Activated naive CD8-positive, alpha-beta T cell treated with anti-CD3 and anti-CD28 coated beads for 36 hours (primary cell): ENCODE data around the gene GOLPH3L. TPM values are rescaled to one million over a fixed set of nuclear protein-coding genes. Genes with fewer than 3 reads are reported as not detected.
"Not testable (repeated sequence)": the region's sequence is repeated elsewhere in the genome, so short reads cannot be mapped to it uniquely, and the experiment has no call there.

ENCODE experiments used
- DNase-seq: peaks from one replicate; pipeline ENCODE4 v3.0.0; 2021
- H3K27ac Mint-ChIP-seq: one replicate; pipeline ENCODE4 v1.8.0; 2022; ENCODE audit warnings: mild to moderate bottlenecking, moderate library complexity, mixed read lengths
- H3K27me3 Mint-ChIP-seq: one replicate; pipeline ENCODE4 v1.8.0; 2022; ENCODE audit warnings: mild to moderate bottlenecking, mixed read lengths
- H3K36me3 Mint-ChIP-seq: one replicate; pipeline ENCODE4 v1.8.0; 2021; ENCODE audit warnings: mild to moderate bottlenecking, mixed read lengths
- H3K4me1 Mint-ChIP-seq: one replicate; pipeline ENCODE4 v1.8.0; 2021; ENCODE audit warnings: mixed read lengths
- H3K4me3 Mint-ChIP-seq: one replicate; pipeline ENCODE4 v1.8.0; 2022; ENCODE audit warnings: mild to moderate bottlenecking, moderate library complexity, mixed read lengths
- H3K9me3 Mint-ChIP-seq: one replicate; pipeline ENCODE4 v1.8.0; 2022; ENCODE audit warnings: mixed read lengths
- total RNA-seq, 2 experiments: library from RNA; stranded (reverse); gene quantifications; one replicate each; pipeline ENCODE4 v1.2.3, GENCODE V29; 2021

The GOLPH3L gene
- total RNA-seq, result 10 to 100 TPM; 15.2 to 15.8 TPM

DNA sequence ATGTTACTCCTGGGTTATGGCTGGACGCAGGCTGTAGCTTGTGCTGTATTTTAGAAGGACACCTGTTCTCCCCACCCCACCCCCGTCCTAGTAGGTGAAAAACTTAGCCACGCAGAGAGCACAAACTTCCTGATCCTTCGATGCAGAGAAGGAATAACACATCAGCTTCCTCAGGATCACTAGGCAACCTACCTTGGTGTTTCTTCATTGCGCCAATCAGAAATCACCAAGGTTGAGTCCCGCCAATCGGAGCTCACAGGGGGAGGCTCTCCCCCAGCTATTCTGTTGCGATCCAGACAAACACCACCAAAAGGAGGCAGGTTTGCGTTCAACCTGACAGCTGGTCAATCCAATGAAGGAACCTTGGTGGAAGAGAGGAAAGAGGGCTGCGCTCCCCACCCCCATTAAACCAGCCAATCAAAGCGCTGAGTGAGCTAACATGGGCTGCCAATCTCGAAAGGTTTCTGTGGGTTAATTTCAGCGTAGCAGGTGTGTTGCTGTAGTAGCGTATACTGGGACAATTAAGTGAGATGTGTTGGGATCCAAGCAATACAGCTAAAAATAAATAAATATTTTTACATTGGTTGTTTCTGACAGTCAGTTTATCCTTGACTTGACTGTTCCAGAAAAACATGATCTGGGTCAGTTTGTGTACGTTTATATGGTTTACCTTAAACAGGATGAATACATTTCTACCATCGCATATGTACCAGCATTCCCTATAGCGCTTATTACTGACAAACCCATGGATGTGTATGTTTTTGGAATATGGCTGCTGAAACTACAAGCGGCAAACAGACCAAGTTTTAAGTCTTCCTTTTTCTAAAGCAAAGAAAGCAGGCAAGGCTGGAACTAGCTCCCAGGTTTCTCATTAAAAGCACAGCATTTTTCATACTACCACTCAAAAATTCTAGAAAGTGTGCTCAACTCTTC, at the start of gene GOLPH3L:
Gene GOLPH3L (minus strand): TSS at position 160 of the 933 bp plus-strand sequence. CDS start 2,316 bp downstream, outside the sequence.
- H3K4me3 Mint-ChIP-seq, result peak within 1 kb of the TSS; percentile 99
- H3K9me3 Mint-ChIP-seq, result no peaks in the 10 kb centered on the region
- peaks cover 7% of the 10 kb centered on the region for H3K36me3 Mint-ChIP-seq
- peaks cover 21% of the 10 kb centered on the region for H3K4me1 Mint-ChIP-seq
- peak within 1 kb of the TSS; percentile 86 for H3K27ac Mint-ChIP-seq
- peaks cover 3% of the 10 kb centered on the region for H3K27me3 Mint-ChIP-seq
- DNase-seq, result peak; percentile 90

- no peak for DNase-seq
- Mint-ChIP-seq H3K27ac (no peak overlapping the region), H3K4me3 (no peak overlapping the region), H3K4me1 (no peaks in the 10 kb centered on the region), H3K36me3 (no peaks in the 10 kb centered on the region), H3K9me3 (no peaks in the 10 kb centered on the region), H3K27me3 (no peaks in the 10 kb centered on the region)
These were observed 33.3 kb upstream of the GOLPH3L start for GRCh38 chr1:150730130-150730721.

DNA sequence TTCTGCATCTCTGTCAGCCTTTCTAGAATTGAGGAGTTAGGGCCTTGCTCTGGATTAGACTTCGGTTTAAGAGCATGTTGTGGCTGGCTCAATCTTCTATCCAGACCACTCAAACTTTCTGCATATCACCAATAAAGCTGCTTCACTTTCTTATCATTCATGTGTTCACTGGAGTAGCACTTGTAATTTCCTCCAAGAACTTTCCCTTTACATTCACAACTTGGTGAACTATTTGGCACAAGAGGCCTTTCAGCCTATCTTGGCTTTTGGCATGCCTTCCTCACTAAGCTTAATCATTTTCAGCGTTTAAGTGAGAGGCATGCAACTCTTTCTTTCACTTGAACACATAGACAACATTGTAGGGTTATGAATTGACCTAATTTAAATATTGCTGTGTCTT, 27.4 kb upstream of the GOLPH3L start:
- no peaks in the 10 kb centered on the region for H3K9me3 Mint-ChIP-seq
- no peak for DNase-seq
- H3K27me3 Mint-ChIP-seq, result no peaks in the 10 kb centered on the region
- H3K27ac Mint-ChIP-seq, result no peak overlapping the region
- H3K4me3 Mint-ChIP-seq, result no peak overlapping the region
- no peaks in the 10 kb centered on the region for H3K36me3 Mint-ChIP-seq
- H3K4me1 Mint-ChIP-seq, result no peaks in the 10 kb centered on the region

DNA sequence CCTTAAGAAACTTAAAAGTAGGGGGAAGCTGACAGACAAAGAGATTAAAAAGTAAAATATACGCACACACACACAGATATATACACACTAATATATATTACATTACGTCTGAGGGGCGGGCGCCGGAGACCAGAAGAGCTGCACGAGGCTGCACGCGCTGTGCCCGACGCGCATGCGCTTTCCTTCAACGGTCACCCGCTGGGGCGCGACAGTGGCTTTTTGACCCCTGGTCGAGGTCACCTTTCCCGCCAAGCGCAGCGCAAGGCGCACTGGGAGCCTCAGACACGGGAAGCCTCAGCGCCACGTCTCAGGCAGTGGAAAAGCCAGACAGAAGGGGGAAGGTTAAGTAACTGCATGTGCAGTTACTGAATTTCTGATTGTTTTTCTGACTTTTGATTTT, 23.7 kb upstream of the GOLPH3L start, which contains the start of gene HORMAD1:
Gene HORMAD1 (minus strand): TSS at position 193 of the 400 bp plus-strand sequence. CDS start 1,390 bp downstream, outside the sequence.
- DNase-seq, result no peak
- H3K27me3 Mint-ChIP-seq, result no peaks in the 10 kb centered on the region
- no peak within 1 kb of the TSS for H3K27ac Mint-ChIP-seq
- H3K4me1 Mint-ChIP-seq, result no peaks in the 10 kb centered on the region
- H3K4me3 Mint-ChIP-seq, result no peak within 1 kb of the TSS
- H3K9me3 Mint-ChIP-seq, result no peaks in the 10 kb centered on the region
- no peaks in the 10 kb centered on the region for H3K36me3 Mint-ChIP-seq

GRCh38 chr1:150720098-150720497, 23.1 kb upstream of the GOLPH3L start:
- Mint-ChIP-seq H3K4me3 (no peak overlapping the region), H3K4me1 (no peaks in the 10 kb centered on the region), H3K27ac (no peak overlapping the region), H3K9me3 (no peaks in the 10 kb centered on the region), H3K27me3 (no peaks in the 10 kb centered on the region), H3K36me3 (no peaks in the 10 kb centered on the region)
- DNase-seq, result no peak

DNA sequence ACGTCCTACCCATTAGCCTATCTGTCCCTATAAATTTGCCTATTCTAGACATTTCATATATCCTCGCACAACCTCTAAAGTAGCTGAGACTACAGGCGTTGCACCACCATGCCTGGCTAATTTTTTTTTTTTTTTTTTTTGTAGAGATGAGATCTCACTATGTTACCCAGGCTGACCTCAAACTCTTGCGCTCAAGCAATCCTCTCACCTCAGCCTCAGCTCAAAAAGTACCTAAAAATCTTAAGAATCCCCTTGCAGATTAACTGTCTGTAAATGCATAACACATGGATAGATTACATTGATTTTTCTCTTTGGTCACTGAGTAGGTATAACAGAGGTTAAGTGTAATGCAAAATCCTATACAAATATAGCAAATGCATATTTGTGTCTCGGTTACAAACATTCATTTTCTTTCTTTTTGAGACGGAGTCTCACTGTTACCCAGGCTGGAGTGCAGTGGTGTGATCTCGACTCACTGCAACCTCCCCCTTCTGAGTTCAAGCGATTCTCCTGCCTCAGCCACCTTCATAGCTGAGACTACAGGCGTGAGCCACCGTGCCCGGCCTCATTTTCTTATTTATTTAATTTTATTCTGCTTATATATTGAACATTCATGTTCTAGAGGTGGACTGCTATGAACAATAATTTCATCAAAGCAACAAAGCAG, 21.4 kb upstream of the GOLPH3L start:
- Mint-ChIP-seq H3K27ac (no peak overlapping the region), H3K36me3 (no peaks in the 10 kb centered on the region), H3K4me3 (no peak overlapping the region), H3K4me1 (no peaks in the 10 kb centered on the region), H3K9me3 (no peaks in the 10 kb centered on the region), H3K27me3 (no peaks in the 10 kb centered on the region)
- no peak for DNase-seq

DNA sequence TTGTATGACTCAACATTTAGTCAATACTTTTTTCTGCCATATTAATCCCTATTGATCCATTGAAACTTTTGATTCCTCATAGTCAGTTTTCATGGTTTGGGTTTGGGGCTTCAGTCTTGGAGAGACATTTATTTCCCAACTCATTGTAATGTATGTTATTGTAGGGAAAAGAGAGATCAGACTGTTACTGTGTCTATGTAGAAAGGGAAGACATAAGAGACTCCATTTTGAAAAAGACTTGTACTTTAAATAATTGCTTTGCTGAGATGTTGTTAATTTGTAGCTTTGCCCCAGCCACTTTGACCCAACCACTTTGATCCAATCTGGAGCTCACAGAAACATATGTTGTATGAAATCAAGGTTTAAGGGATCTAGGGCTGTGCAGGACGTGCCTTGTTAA, 12.1 kb upstream of the GOLPH3L start:
- H3K36me3 Mint-ChIP-seq, H3K9me3 Mint-ChIP-seq, H3K27ac Mint-ChIP-seq, H3K4me3 Mint-ChIP-seq, DNase-seq, H3K27me3 Mint-ChIP-seq, H3K4me1 Mint-ChIP-seq: not testable (repeated sequence)

DNA sequence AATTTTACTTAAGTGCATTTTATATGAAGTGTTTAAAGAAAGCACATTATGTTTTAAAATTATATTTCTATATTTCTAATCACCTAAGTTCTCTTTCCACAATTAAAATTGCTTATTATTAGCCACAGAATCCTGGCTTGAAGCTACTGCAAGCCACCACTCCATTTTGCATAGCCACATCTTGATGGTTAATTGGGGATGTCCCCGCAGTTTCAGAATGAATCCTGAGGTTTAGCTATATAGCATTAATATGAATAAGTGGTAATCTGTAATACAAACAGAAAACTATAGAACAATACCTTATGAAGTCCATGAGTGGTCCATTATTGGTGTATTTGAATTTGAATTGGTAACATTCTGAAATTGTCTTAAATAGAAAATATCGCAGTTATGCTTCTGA, 11.6 kb upstream of the GOLPH3L start:
- H3K36me3 Mint-ChIP-seq, result no peaks in the 10 kb centered on the region
- DNase-seq, result peak; percentile 28
- peaks cover 4% of the 10 kb centered on the region for H3K27me3 Mint-ChIP-seq

DNA sequence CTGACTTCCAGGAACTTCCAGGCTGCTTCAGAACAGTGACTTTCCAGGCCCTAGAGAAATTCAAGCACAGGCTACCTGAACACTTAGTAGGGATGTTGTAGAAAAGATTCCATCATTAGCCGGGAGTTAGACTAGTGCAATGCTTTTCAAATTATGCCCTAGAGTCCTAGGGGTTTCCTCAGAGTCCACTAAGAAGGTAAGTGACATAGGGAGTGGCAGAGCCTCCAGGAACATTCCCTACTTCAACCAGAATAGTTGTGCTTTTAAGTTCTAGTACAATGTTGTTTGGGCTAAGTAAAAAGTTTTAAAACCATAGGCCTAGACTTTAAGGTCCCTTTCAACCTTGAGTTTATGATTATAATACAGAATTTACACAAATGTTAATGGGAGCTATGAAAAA, 9.1 kb upstream of the GOLPH3L start:
- DNase-seq, result no peak
- no peak overlapping the region for H3K4me3 Mint-ChIP-seq
- no peak overlapping the region for H3K27ac Mint-ChIP-seq
- no peaks in the 10 kb centered on the region for H3K9me3 Mint-ChIP-seq
- H3K36me3 Mint-ChIP-seq, result no peaks in the 10 kb centered on the region
- H3K4me1 Mint-ChIP-seq, result peaks cover 5% of the 10 kb centered on the region
- peaks cover 4% of the 10 kb centered on the region for H3K27me3 Mint-ChIP-seq

More for the DNA sequence above, 11.6 kb upstream of the GOLPH3L start:
- Mint-ChIP-seq H3K4me1 (peaks cover 5% of the 10 kb centered on the region), H3K9me3 (no peaks in the 10 kb centered on the region), H3K27ac (no peak overlapping the region), H3K4me3 (no peak overlapping the region)

DNA sequence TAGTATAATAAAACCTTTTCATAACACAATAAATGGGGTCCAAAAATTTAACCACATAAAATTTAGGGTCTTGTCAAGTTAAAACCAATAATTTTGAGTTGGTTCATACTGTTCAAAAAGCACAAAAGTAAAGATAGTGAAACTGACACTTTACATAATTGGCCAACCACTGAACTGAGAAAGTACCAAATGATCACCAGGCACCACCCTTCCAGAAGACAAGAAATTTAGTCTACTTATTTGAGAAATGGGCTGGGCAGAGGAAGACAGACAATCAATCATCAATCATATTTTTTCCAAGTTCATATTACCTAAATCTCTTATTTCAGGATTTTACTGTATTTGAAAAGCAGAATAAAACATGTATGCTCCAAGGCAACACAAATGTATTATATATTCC, 6.5 kb upstream of the GOLPH3L start:
- no peaks in the 10 kb centered on the region for H3K9me3 Mint-ChIP-seq
- peaks cover 3% of the 10 kb centered on the region for H3K27me3 Mint-ChIP-seq
- no peak for DNase-seq
- no peak overlapping the region for H3K4me3 Mint-ChIP-seq
- H3K36me3 Mint-ChIP-seq, result no peaks in the 10 kb centered on the region
- no peak overlapping the region for H3K27ac Mint-ChIP-seq
- H3K4me1 Mint-ChIP-seq, result no peaks in the 10 kb centered on the region

GRCh38 chr1:150696590-150696989, 364 bp downstream of the GOLPH3L start:
- no peaks in the 10 kb centered on the region for H3K9me3 Mint-ChIP-seq
- peak overlapping the region; percentile 99 for H3K4me3 Mint-ChIP-seq
- H3K36me3 Mint-ChIP-seq, result peaks cover 8% of the 10 kb centered on the region
- H3K27me3 Mint-ChIP-seq, result peaks cover 3% of the 10 kb centered on the region
- H3K4me1 Mint-ChIP-seq, result peaks cover 21% of the 10 kb centered on the region
- peak overlapping the region; percentile 86 for H3K27ac Mint-ChIP-seq
- no peak for DNase-seq

DNA sequence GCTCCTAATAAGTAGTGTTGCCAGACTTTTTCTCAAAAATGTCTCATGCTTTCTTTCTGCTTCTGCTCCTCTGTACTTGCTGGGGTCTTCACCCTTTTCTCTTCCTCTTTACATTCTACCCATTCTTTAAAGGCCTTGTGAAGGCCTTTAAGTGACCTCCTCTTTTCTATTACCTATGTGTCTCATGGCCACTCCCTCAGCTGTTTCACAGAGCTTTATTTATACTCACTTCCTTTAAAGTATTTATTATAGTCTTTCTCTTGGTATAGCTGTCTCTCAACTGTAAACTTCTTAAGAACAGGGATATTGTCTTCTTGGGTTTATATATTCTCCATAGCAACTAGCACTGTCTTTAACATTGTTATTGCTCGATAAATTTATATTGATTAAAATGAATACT, 792 bp downstream of the GOLPH3L start:
- Mint-ChIP-seq H3K4me1 (peaks cover 23% of the 10 kb centered on the region), H3K27me3 (peaks cover 3% of the 10 kb centered on the region), H3K27ac (peak overlapping the region; percentile 59), H3K9me3 (no peaks in the 10 kb centered on the region), H3K36me3 (peaks cover 9% of the 10 kb centered on the region), H3K4me3 (peak overlapping the region; percentile 84)
- DNase-seq, result no peak

- Mint-ChIP-seq H3K36me3 (peaks cover 9% of the 10 kb centered on the region), H3K27ac (no peak overlapping the region), H3K27me3 (peaks cover 3% of the 10 kb centered on the region), H3K9me3 (no peaks in the 10 kb centered on the region), H3K4me1 (peaks cover 23% of the 10 kb centered on the region), H3K4me3 (peak overlapping the region; percentile 8)
- DNase-seq, result no peak
These were observed 1.4 kb downstream of the GOLPH3L start for GRCh38 chr1:150695561-150695960.

DNA sequence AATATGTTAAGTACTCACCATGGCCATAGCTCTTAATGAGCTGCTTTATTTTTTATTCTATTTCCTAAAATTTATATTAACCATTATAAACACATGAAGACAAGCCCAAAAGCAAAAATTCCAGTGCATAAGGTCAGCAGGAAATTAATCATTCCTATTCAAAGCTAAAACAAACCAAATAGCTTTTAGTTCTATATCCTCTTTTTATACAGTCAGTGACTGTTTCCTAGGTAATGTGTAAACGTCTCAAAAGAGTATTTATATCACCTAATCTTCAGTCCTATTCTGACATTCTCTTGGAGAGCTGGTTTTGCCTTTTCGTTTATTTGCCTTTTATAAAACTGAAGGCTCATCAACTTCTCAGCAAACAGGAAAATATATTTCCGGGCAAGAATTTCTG, 4.2 kb downstream of the GOLPH3L start:
- DNase-seq, result no peak
- Mint-ChIP-seq H3K4me1 (peaks cover 28% of the 10 kb centered on the region), H3K36me3 (peaks cover 11% of the 10 kb centered on the region), H3K27ac (no peak overlapping the region), H3K9me3 (no peaks in the 10 kb centered on the region), H3K27me3 (no peaks in the 10 kb centered on the region), H3K4me3 (no peak overlapping the region)

DNA sequence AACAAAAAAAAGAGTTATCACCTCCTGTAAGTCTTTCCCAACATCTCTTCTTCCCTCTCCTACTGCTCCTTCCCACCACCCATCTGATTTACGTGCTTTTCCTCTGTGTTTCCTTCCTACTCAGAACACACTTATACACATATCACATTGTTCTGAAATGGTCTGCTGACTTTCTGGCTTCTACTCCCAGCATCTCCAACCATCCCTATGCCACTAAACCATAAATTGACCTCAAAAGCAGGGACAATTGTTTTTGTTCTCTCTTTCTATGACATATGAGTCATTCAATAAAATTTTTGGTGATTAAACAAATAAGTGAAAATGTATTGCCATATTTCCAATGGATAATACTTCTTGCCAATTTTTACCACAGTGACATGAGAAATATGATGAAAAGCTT, 8.2 kb downstream of the GOLPH3L start:
- H3K36me3 Mint-ChIP-seq, result peaks cover 9% of the 10 kb centered on the region
- H3K27me3 Mint-ChIP-seq, result no peaks in the 10 kb centered on the region
- no peak overlapping the region for H3K27ac Mint-ChIP-seq
- no peaks in the 10 kb centered on the region for H3K9me3 Mint-ChIP-seq
- peaks cover 20% of the 10 kb centered on the region for H3K4me1 Mint-ChIP-seq
- DNase-seq, result no peak
- H3K4me3 Mint-ChIP-seq, result no peak overlapping the region
